OCI-LY3 (cell line): ENCODE data around the gene SEC22A.

Experiments used
- EZH2phosphoT487 ChIP-seq: fragments of 200-600 bp; shearing (Covaris generic); IDR thresholded peaks from 2 replicates; pipeline ENCODE4 v1.6.1; 2018; ENCODE audit warnings: antibody characterized with exemption, mixed run types, low read depth
- TF ChIP-seq, protein P1 (sequence below): fragments of 200-600, 300-600 bp; sonication (generic); IDR thresholded peaks from 2 replicates; pipeline ENCODE4 v1.5.1; 2014; ENCODE audit warnings: antibody characterized with exemption, low read length, low read depth

DNA sequence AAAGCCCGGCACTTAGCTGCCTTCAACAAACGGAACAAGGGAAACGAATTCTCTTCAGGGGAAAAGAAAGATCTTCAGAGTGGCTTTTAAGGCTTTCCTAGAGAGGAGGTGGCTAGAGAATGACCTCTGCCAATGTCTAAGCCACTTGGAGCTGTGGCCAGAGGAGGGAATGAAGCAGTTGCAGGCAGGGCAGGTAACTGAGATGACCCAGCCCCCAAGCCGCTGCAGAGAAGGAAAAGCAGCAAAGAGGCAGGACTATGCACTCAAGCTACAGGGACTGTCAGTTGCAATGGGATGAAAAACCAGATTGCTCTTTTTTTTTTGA is 113.5 kb downstream of the SEC22A start:
- TF ChIP-seq, protein P1, sequence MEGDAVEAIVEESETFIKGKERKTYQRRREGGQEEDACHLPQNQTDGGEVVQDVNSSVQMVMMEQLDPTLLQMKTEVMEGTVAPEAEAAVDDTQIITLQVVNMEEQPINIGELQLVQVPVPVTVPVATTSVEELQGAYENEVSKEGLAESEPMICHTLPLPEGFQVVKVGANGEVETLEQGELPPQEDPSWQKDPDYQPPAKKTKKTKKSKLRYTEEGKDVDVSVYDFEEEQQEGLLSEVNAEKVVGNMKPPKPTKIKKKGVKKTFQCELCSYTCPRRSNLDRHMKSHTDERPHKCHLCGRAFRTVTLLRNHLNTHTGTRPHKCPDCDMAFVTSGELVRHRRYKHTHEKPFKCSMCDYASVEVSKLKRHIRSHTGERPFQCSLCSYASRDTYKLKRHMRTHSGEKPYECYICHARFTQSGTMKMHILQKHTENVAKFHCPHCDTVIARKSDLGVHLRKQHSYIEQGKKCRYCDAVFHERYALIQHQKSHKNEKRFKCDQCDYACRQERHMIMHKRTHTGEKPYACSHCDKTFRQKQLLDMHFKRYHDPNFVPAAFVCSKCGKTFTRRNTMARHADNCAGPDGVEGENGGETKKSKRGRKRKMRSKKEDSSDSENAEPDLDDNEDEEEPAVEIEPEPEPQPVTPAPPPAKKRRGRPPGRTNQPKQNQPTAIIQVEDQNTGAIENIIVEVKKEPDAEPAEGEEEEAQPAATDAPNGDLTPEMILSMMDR, result no peak
- TF ChIP-seq EZH2phosphoT487, result no peak
